Stimulated activated CD4-positive, alpha-beta T cell treated with anti-CD3 and anti-CD28 coated beads, Interleukin-4, amount 100 ng/mL, for 48 hours (primary cell): ENCODE results near the gene LDAH.

Experiments
- DNase-seq, 2 donors: peaks; one replicate each; pipeline ENCODE4 v3.0.0-alpha.2; 2020; ENCODE audit warnings: low read depth in 2 of 2

Gene LDAH

DNA sequence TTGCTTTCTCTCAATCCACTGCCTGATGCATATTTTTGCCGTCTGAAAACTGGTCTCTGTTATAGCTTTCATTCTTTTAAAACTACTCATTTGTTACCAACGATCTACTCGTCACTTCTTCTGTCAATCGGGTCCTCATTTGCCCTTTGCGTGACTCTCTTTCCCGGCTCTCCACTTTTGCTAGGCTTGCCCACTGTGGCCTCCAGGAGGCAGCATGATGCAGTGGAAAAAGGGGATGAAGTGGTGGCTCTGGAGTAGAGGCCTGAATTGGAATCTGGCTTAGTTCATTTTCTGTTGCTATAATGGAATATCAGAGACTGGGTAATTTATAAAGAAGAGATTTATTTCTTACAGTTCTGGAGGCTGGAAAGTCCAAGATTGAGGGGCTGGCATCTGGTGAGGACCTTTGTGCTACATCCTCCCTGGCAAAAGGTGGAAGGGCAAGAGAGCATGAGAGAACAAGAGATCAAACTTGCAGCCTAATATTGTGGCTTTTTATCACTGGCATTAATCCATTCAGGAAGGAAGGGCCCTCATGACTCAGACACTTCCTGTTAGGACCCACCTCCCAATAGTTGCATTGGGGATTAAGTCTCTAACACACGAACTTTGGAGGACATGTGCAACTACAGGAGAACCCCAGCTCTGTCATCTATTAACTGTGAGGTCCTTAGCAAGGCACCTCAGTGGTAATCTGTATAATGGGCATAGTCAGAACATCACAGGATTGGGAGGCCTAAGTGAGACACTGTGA, 140.6 kb downstream of the LDAH start:
- no peak for DNase-seq

DNA sequence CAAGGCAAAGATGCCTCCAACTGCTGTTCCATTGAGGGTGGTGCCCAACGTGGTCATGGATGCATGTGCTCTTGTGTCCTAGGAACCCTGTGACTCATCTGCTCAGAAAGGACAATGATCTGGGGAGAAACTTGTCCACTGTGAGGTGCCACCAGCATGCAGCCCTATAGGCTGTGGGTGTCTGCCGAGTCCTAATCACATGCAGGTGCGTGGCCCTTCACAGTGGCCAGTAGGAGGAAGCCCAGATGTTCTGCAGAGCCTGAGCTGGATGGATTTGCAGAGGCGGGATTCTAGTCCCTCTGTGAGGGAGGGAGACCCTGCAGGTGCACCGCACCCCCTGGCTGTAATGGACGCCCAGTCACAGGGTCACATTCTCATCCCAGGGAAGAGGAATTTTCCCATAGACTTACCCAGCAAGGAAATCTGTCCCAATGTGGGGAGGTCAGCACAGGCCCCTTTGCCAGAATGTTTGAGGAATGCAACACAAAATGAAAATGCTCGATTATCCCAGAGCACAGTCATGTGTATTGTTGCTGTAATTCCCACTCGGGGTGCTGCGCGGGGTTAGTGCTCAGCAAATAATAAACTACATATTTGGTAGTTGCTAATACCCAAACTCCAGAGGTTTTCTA, 142.0 kb downstream of the LDAH start:
- no peak for DNase-seq

DNA sequence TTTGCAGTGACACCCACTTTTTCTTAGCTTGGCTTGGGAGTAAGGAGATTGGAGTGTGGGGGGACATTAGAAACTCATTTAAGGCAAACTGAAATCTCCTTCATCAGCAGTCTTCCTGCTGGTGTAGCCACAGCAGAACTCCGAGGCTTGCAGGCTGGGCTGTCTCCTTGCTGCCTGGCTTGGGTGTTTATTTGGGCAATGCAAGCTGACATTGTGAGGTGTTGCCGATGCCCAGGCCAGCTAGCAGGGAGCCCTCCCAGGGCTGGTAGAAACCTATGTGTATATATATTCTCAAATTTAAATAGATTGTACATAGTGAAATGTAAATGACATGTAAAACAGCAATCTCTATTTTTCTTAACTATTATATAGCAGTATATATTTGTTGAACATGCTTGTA, 144.1 kb downstream of the LDAH start:
- no peak for DNase-seq

DNA sequence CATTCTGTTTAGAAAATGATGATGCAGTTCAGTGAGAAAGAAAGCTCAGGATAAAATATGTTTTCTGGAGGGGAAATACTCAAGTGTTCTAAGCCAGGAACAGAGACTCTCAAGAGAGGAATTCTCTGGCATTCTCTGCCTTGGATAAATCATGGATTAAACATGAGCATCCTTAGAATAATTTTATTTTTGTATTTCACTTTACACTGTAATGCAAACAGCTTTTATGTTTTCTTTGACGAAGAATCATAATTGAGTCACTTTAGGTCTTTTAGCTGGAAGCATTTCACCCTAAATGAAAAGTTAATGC, 144.9 kb downstream of the LDAH start:
- DNase-seq, result no peak

DNA sequence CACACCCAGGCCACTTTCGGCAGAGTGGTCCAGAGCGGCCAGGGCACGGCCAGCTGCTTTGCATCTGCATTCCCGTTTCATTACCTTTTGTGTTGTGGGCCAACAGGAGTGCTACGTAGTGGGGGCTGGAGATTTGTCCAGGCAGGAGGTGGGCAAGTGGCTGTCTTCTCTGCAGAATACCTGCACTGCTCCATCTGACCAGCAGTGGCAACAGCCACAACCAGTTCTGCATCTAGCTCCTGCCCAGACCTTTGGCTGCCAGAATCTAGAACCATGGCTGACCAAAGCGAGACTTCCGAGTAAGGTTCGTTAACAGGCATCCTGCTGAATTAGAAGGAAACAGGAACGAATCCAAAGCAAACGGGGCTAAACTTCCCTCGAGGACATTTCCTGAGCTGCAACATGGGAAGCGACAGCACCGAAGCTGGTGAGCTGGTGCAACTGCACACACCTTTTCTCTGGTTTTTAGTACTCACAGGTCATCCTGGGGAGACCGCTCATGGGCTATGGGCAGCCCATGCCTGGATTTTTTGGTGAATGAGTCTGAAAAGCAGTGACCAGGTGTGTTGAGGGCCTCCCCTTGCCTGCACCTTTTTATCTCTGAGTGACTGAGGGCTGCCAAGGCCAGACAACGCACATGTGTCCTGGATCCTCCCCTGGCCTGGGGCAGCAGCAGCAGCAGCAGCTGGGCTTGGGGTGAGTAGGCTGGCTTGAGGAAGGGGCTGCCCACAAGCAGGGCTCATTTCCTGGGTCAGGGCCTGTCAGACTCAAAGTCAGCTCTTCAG, 145.4 kb downstream of the LDAH start:
- DNase-seq, result no peak

DNA sequence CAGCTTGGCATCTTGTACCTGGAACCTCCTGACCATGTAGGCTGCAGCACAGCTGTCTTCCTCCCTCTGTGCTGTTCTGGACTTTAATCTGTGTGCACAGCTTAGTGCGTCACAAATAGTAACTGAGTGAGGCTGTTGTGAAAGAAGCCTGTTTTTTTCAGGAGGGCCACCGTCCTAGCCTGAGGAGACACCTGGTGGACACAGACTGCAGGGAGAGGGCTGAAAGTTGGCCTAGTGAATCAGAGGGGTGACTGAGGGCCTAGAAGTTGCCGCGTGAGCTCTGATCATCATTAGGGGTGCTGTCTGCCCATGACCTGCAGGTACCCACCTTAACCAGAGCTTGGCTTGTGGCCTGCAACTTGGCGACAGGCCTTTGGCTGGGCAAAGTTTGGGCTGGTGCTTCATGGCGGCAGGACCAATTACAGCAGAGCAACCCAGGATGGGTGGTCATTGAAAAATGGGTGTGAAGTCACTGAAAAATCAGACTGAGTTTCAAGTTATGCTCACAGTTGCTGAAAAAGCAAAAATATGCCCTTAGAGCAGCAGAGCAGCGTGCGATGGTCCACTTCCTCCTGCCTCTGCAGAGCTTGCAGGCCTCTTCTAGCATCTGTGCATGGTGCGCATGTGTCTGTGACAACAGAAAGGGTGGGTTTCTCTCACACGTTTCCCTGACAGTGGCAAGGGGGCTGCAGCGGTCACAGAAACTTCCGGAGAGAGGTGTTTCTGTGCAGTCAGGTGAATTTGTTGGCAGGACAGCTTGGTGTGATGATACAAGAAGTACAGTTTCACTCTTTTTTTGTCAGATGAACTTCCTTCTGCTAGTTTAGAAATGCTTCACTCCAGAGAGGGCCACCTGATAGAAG, 146.3 kb downstream of the LDAH start:
- DNase-seq, result no peak

DNA sequence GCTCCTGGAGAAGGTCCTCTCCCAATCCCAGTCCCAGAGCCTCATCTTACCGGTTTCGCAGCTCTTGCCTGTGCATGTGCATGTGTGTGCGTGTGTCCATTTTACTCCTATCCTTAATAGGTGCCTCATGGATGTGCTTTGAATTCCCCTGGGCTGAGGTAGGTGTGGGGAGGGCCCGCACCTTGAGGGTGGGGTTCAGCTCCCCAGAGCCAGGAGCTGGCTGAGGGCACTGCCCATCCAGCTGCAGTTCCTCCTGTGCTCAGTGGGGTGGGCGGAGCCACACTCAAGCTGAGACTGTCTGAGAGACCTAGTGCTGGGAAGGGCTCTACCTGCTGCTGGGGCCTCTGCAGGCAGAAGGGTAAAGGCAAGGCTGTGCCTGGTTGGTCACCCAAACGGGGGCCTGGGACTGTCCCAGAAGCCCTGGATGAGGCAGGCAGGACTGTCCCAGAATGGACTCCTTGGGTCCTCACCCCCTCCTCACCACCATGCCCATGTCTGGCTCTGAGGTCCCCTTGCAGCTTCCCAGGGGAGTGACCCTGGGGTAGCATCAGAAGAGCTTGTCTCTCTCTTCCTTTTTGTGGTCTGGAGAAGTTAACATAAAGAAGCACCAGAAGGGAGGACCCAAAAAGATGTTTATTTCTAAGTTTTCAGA, 147.1 kb downstream of the LDAH start:
- DNase-seq, result no peak

DNA sequence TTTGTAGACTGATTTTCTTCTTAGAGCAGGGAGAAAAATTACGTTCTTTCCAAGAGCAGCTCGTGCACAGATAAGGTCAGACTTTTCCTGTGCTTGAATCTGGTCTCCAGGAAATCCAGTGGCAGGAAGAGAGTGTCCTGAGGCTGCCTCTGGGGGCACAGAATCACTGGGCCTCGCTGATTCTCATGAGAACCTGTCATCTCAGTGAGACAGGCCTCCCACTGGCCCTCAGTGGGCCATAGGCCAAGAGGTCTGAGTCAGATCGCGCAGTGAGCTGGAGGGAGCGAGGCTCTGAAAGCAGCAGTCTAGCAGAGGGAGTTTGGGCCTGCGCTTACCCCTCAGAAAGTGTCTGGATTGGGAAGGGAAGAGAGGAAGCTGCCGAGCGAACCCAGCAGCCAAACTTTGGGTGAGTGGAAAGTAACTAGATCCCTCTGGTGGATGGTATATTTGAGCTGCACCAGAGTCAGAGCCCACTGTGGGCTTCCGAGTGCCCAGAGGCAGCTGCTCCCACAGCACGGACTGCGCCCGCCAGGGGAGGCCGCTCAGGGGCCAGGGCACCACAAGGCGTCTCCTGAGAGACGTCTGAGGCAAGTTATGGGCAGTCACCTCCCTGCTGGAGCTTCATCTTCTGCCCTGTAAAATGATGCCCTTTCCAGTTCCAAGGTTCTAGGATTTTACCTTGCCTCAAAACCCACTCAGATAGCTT, 147.8 kb downstream of the LDAH start:
- no peak for DNase-seq

DNA sequence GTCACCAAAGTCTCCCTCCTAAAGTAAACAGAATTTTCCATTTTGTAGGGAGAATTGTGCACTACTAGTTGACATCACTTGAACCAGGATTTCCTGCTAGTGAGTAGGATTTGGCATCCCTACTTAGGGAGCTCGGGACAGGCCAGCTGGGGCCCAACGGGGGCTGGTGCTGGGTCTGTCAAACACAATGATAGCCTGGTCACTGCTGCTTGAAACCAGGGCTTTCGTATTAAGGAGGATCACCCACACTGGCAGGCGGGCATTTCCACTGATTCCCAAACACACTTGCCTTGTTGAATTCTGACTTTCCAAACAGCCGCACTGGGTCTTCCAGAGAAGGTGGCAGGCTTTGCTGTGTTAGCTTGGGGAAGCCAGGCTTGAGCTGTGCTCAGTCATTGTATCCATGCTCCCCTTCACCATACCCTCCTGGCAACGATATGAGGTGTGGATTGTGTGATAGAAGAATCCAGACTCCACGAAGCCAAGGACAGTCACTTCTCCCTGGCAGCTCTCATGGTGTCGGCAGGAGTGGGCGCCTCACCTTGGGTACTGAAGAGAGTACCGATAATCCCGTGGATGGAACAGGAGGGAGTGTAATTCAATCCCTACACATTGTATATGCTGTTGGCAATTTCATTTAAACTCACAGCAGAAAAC, 148.5 kb downstream of the LDAH start:
- DNase-seq, result no peak

DNA sequence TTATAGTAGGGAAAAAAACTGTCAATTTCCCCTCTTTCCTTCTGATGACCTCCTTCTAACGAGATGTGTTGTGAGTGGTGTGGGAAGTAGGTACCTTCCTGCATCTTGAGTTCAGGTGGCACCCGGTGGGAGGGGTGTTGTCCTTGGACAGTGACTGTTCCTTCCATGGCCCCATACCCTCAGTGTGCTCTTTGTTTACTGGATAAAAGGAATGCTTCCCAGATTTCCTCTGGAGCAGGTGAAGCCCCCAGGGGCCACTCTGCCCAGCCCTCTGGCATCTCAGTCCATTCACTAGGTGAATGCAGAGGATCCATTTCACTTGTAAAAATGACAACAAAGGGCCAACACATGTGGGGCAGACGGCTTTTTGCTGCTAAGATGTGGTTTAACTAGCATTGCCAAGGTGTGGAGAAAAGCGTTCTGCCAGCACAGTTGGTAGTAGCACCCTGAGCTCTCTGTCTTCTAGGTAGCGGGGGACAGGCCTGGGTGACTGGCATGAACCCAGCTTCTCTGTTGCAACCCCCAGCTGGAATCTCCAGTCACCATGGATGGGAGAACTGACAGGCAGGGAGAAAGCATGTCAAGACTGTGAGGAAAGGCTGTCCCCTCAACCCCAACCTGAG, 149.1 kb downstream of the LDAH start:
- DNase-seq, result no peak

DNA sequence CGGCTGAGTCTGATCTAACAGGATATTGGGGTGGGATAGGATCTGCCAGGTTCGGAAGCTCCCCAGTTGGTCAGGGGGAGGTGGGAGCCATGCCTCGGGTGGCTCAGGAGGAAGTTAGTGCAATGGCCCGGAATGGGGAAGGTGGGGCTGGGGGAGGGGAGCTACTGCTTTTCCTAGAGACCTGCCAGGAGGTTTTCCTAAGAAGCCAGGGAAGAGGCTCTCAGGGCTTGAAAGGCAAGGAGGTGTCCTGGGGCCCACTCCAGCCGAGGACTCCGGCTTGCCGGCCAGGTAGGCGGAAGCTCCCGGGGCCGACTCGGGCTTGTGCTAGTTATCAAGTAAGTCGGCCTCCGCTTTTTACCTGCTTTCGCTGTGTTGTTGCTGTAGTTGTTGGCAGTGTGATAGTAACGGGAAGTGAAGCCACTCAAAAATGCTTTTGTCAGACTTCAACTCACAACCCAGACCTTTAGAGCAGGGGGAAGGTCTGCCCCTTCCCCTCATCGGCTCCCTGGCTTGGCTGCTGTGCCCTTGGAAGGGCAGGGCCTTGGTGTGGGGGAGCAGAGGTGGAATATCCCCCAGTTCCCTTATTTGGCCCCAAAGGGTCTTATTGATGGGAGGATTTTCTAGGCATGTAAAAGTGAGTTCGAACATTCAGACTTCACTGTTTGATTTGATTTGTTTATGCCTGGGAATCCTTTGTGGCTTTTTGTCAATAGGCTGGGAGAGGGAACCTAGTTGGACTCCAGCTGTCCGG, 150.5 kb downstream of the LDAH start:
- no peak for DNase-seq

DNA sequence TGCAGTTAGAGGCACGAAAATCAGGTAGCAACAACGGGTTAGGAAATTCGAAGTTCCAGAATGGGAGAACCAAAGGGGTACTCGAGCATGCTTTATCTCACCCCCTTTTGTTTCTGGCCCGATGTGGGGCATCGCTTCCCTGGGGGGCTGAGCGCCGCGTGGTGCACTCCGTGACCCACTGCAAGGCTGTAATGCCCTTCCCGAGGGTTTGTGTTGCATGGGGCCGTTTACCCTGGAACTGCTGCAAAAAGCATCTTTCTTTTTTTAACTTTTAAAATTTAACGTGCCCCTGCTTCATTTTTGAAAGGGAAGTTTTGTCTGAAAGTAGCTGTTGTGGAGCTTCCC, 151.2 kb downstream of the LDAH start:
- DNase-seq, result no peak

DNA sequence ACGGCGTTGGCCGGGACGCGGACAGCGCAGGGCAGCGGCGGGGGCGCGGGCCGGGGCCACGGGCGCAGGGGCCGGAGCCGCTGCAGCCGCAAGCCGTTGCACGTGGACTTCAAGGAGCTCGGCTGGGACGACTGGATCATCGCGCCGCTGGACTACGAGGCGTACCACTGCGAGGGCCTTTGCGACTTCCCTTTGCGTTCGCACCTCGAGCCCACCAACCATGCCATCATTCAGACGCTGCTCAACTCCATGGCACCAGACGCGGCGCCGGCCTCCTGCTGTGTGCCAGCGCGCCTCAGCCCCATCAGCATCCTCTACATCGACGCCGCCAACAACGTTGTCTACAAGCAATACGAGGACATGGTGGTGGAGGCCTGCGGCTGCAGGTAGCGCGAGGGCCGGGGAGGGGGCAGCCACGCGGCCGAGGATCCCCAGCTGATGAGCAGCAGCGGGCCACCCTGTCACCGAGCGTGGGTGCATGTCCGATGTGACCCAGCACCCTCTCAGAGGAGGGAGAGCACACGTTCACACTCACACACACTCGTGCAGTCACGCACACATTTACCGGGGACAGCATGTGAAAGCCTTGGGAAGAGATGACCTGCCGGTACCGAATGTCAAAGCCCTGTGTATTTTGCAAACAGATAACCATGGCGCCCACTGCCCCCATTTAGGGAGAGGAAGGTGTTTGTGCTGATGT, 151.7 kb downstream of the LDAH start:
- no peak for DNase-seq

DNA sequence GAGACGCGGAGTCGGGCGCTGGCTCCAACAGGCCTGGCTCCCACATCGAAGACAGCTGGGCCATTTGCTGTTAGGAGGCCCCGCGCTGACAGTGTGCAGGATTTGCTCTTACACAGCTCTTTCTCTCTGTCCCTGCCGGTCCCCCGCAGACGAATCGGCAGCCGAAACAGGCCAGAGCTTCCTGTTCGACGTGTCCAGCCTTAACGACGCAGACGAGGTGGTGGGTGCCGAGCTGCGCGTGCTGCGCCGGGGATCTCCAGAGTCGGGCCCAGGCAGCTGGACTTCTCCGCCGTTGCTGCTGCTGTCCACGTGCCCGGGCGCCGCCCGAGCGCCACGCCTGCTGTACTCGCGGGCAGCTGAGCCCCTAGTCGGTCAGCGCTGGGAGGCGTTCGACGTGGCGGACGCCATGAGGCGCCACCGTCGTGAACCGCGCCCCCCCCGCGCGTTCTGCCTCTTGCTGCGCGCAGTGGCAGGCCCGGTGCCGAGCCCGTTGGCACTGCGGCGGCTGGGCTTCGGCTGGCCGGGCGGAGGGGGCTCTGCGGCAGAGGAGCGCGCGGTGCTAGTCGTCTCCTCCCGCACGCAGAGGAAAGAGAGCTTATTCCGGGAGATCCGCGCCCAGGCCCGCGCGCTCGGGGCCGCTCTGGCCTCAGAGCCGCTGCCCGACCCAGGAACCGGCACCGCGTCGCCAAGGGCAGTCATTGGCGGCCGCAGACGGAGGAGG, 152.4 kb downstream of the LDAH start:
- no peak for DNase-seq

DNA sequence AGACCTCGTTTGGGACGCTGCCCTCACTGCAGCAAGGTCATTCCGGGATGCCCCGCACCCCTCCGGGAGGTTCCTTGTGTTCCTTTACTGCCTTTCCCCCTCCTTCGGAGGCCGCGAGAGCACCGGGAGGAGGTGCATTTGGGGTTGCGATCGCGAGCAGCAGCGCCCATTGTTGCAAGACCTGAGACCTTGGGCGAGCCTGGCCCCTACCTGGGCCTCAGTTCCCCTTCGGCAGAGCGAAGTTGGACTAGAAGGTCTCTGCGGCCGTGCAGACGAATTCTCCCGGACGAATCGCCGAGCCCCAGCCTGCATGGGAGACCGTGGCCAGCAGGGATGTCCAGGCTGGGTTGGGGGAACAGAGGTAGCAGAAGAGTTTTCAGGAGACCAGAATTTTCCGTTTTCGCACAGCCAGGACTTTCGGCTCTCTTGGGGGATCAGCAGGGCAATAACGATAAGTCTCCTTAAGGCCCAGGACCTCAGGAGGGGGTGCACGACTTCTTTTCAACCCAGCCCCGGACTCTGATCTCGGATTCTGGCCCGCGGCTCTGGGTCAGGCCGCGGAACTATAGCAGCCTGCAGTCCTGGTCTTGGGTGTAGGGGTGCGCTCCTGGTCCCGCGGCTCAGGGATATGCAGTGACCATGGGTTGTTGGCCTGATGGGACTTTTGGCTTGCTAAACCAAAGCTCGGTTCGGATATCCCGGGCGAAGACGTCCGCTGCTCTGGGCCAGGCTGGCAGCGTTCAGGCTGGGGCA, 153.2 kb downstream of the LDAH start:
- DNase-seq, result no peak

DNA sequence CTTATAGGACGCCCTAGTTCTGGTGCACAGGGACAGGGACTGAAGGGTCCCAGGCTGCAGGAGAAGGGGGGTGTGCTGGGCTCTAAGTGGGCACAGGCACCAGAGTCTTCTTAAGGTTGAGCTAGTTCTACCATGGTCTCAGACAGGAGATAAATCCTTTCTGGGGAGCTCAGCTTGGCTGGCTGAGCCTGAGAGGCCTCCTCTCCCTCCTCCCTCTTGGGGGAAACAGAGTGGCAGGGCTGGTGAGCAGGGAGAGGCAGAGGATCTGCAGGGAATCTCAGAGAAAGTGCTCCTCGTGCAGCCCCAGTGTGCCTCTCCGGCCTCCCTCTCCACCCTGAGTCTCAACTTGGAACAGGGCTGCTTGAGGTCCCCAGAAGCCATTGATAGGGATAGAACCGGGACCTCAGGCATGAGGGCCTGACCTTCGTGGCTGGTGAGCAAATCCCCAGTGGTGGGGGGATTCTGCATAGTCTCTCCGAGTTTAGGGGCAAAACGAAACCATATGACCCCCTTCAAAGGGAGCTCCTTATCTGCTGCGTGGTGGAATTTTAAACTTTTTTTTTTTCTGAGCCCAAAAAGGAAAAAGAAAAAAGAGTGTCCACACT, 153.9 kb downstream of the LDAH start:
- DNase-seq, result no peak

DNA sequence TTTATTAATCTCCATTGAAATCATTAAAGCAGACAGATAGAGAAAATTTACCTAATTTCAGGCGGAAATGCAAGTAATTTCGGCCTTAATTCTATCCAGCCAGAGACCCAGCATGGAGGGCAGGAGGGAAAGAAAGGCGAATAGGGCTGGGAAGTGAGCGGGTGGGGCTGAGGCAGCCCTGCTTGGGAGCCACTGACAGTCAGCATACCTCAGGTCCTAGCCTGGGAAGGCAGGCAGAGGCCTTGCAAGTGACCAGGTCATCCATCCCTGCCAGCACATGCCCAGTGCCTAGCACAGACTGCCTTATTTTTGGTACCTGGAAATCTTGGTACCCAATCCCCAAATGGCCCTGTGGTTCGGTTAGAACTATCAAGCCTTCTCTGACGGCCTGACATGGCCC, 154.4 kb downstream of the LDAH start:
- no peak for DNase-seq
